ENCODE measurements around the gene MSI2.

DNA sequence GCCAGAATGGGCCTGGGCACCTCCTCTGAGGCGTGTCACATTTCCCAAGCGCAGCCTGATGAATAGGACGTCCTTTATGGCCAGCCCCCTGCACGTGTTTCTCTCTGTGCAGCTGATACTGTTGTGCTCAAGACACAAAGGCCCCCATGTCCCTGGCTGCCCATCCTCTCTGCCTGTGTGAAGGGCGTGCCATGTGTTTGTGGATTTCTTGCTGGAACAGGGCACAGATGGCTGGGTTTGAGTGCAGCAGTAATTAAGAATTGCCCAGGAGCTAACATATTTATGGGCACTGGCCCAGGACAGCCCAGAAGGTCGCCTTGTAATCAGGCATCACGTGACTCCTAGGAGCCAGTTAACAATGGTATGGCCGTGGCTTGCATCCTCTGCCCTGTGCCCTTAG is 307.6 kb downstream of the MSI2 start:
- TF ChIP-seq CTCF (IDR thresholded peaks at IDR 0.05; ENCODE audit: extremely low read depth in 1 of 2, insufficient read depth in 1 of 2, low read depth in 1 of 2, low read length in 2 of 2) (no peak), POLR2AphosphoS5 (IDR thresholded peaks at IDR 0.05; ENCODE audit: insufficient read depth, low read depth, low read length) (no peak), JUN (IDR thresholded peaks at IDR 0.05; ENCODE audit: borderline replicate concordance, insufficient read depth, insufficient read length, low read depth) (no peak), FOS (IDR thresholded peaks at IDR 0.05; ENCODE audit: borderline replicate concordance, insufficient read depth, low read length) (no peak), POLR2A (IDR thresholded peaks at IDR 0.05; ENCODE audit: low read depth, low read length) (no peak), MAX (IDR thresholded peaks at IDR 0.05; ENCODE audit: insufficient read depth, insufficient read length) (no peak), EZH2 (IDR thresholded peaks at IDR 0.05; ENCODE audit: borderline replicate concordance, low read depth, low read length, severe bottlenecking) (no peak), MYC (IDR thresholded peaks at IDR 0.05; ENCODE audit: low read depth, low read length) (no peak), GATA2 (IDR thresholded peaks at IDR 0.05; ENCODE audit: insufficient read depth, insufficient read length, low read depth, low read length) (no peak)

Measured in endothelial cell of umbilical vein (primary cell).